SJSA1 (cell line): ENCODE results near the gene RAD23B. TPM values are rescaled to one million over a fixed set of nuclear protein-coding genes. Genes with fewer than 3 reads are reported as not detected.
A peak's percentile ranks its signal among the peaks of the same experiment; 100 is the strongest.

Experiments
- DNase-seq, 2 experiments: peaks; one replicate each; pipeline ENCODE4 v3.0.0-alpha.2; 2015 to 2020; ENCODE audit warnings: low spot score in 2 of 2, low read depth in 1 of 2
- H3K27ac ChIP-seq: fragments of 250-450 bp; sonication (Bioruptor Pico); 2 replicates; pipeline ENCODE4 v1.5.1; 2020; ENCODE audit warnings: mild to moderate bottlenecking, moderate library complexity
- H3K27me3 ChIP-seq: fragments of 250-450 bp; sonication (Bioruptor Pico); replicated peaks from 2 replicates; pipeline ENCODE4 v1.5.1; 2020; ENCODE audit warnings: mild to moderate bottlenecking, moderate library complexity
- H3K36me3 ChIP-seq: fragments of 250-450 bp; sonication (Bioruptor Pico); 2 replicates; pipeline ENCODE4 v1.5.1; 2020; ENCODE audit warnings: mild to moderate bottlenecking
- H3K4me1 ChIP-seq: fragments of 250-450 bp; sonication (Bioruptor Pico); replicated peaks from 2 replicates; pipeline ENCODE4 v1.6.1; 2021; ENCODE audit warnings: mild to moderate bottlenecking
- H3K4me3 ChIP-seq: fragments of 250-450 bp; sonication (Bioruptor Pico); 2 replicates; pipeline ENCODE4 v1.5.1; 2020; ENCODE audit warnings: mild to moderate bottlenecking
- H3K9me3 ChIP-seq: fragments of 250-450 bp; sonication (Bioruptor Pico); replicated peaks from 2 replicates; pipeline ENCODE4 v1.5.1; 2020; ENCODE audit warnings: mild to moderate bottlenecking
- total RNA-seq: library from RNA; depleted of rRNA; stranded (reverse); fragments of >200 nt; shearing (Covaris generic); gene quantifications from 2 replicates; pipeline ENCODE4 v1.2.3, GENCODE V29; 2014

The RAD23B gene
- total RNA-seq, 1 experiment from 2014 or later: 81.2 TPM

GRCh38 chr9:107338911-107339659 lies 56.0 kb downstream of the RAD23B start:
- Histone ChIP-seq H3K4me3 (no peak overlapping the region), H3K4me1 (no peaks in the 10 kb centered on the region), H3K27me3 (no peaks in the 10 kb centered on the region), H3K36me3 (peaks cover 21% of the 10 kb centered on the region), H3K27ac (no peak overlapping the region), H3K9me3 (no peaks in the 10 kb centered on the region)
- no peak for DNase-seq

DNA sequence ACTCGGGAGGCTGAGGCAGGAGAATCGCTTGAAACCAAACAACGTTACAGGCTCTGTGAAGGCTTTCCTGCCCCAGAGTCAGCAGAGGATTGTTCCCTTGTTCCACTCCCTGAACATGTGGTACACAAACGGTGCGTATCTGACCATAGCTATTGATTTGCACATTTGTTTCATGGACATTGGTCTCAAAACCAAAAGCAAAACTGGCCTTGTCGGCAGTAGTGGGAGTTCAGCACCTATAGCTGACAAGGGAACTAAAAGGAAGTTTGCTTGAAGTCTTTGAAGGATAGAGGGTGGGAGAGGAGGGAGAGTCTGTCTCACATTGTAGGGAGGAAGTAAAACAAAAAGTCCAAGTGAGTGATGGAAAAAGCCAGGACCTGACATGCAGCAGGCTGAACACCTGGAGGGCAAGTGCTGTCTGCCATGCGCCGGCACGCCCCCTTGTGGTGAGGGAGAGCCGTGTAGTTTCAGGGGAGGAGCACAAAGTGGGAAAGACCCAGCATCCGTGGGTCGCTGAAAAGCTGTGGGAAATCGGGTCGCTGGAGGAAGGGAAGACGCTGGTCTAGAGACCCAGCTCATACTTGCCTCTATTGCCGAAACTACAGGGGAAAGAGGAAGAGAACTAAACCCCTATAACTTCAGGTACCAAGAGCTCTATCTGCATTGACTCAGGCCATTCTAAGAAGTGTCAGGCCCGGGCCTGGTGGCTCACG lies 58.0 kb downstream of the RAD23B start:
- Histone ChIP-seq H3K4me1 (no peaks in the 10 kb centered on the region), H3K36me3 (peaks cover 5% of the 10 kb centered on the region; the same call in 1 of the 2 replicates), H3K4me3 (no peak overlapping the region), H3K27me3 (no peaks in the 10 kb centered on the region), H3K27ac (no peak overlapping the region), H3K9me3 (no peaks in the 10 kb centered on the region)
- DNase-seq: peak; percentile 51 to 67

GRCh38 chr9:107342476-107343161 lies 59.5 kb downstream of the RAD23B start:
- peaks cover 3% of the 10 kb centered on the region; the same call in 1 of the 2 replicates for H3K36me3 ChIP-seq
- H3K9me3 ChIP-seq: no peaks in the 10 kb centered on the region
- no peaks in the 10 kb centered on the region for H3K4me1 ChIP-seq
- no peaks in the 10 kb centered on the region for H3K27me3 ChIP-seq
- no peak overlapping the region for H3K4me3 ChIP-seq
- H3K27ac ChIP-seq: no peak overlapping the region
- DNase-seq: no peak

DNA sequence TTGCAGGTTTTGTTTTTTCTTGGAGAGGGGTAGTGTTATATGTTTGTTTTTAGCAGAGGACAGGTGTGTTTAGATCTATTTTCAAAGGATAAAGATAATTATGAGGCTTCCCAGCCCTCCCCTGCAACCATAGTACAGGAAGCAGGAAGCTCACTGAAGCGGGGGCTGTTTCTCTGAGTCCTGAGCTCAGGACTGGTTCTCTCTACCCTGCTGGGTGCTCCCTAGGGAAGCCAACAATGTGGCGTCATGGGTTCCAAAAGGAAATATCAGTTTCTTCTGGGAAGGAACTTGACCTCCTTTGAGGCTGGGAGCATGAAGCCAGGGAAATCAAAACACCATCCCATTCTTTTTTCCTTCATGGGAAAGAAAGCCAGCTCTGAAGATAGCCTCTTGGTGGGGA lies 62.2 kb downstream of the RAD23B start:
- no peaks in the 10 kb centered on the region for H3K9me3 ChIP-seq
- DNase-seq: no peak

GRCh38 chr9:107348836-107349235 lies 65.8 kb downstream of the RAD23B start:
- Histone ChIP-seq H3K9me3 (no peaks in the 10 kb centered on the region), H3K4me1 (no peaks in the 10 kb centered on the region), H3K36me3 (no peaks in the 10 kb centered on the region), H3K27ac (no peak overlapping the region), H3K4me3 (no peak overlapping the region), H3K27me3 (no peaks in the 10 kb centered on the region)
- no peak for DNase-seq

More for the DNA sequence above, 62.2 kb downstream of the RAD23B start:
- no peaks in the 10 kb centered on the region for H3K4me1 ChIP-seq
- no peak overlapping the region for H3K4me3 ChIP-seq
- no peak overlapping the region for H3K27ac ChIP-seq
- H3K27me3 ChIP-seq: no peaks in the 10 kb centered on the region
- peaks cover 3% of the 10 kb centered on the region; the same call in 1 of the 2 replicates for H3K36me3 ChIP-seq

DNA sequence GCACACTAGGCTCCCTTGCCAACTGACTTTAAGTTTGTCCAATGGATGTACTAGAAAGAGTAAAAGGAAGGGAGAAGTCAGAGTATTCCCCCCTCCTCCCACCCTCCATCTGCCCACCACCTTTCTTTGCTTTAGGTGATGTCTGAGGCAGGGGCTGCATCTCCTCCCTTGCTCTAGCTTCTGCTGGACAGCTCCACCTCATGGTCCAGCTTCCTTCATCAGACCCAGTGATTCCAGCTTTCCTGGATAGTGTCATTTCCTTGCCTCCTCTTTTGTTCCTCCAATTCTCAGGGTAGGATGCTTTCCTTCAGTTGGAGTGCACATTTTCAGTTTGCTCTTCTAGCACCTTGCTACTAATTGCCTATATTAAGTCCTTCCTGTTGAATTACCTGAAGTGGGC lies 67.4 kb downstream of the RAD23B start:
- Histone ChIP-seq H3K27me3 (no peaks in the 10 kb centered on the region), H3K27ac (no peak overlapping the region), H3K4me3 (no peak overlapping the region), H3K4me1 (no peaks in the 10 kb centered on the region), H3K36me3 (no peaks in the 10 kb centered on the region), H3K9me3 (no peaks in the 10 kb centered on the region)
- DNase-seq: no peak

- H3K36me3 ChIP-seq: no peaks in the 10 kb centered on the region
- H3K4me3 ChIP-seq: no peak overlapping the region
- H3K9me3 ChIP-seq: no peaks in the 10 kb centered on the region
- no peaks in the 10 kb centered on the region for H3K4me1 ChIP-seq
- no peaks in the 10 kb centered on the region for H3K27me3 ChIP-seq
- H3K27ac ChIP-seq: no peak overlapping the region
- no peak for DNase-seq
Observed at GRCh38 chr9:107351382-107352045, 68.4 kb downstream of the RAD23B start.

DNA sequence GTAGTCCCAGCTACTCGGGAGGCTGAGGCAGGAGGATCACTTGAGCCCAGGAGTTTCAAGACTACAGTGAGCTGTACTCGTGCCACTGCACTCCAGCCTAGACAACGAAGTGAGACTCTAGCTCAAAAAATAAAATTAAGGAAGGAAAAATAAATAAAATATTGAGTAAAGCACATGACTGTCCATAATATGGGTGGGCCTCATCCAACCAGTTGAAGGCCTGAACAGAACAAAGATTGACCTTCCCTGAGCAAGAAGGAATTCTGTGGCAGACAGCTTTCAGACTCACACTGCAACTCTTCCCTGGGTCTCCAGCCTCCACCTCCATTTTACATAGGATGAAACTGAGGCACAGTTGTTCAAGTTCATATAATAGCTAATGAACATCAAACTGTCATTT lies 72.3 kb downstream of the RAD23B start:
- DNase-seq: no peak
- Histone ChIP-seq H3K4me1 (no peaks in the 10 kb centered on the region), H3K9me3 (no peaks in the 10 kb centered on the region), H3K36me3 (no peaks in the 10 kb centered on the region), H3K27ac (no peak overlapping the region), H3K4me3 (no peak overlapping the region), H3K27me3 (no peaks in the 10 kb centered on the region)

DNA sequence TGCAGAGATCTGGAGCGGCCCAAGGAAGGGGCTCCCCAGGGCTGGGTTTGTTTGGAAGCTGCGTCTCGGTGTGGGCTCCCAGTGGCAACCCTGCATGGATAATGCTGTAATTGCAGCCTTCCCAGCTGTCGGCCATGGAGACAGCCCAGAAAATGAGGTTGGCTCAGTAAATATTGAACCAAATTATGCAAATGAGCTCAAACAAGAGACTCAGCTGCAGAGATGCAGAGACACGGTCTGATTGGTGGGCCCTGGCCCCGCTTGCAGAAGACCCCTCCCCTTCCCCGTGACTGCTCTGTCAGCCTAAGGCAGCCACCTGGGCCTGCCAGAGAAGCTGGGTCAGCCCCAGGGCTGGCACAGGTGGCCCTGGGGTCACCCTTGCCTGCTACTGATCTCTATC lies 75.9 kb downstream of the RAD23B start:
- Histone ChIP-seq H3K4me3 (no peak overlapping the region), H3K4me1 (no peaks in the 10 kb centered on the region), H3K9me3 (no peaks in the 10 kb centered on the region), H3K27ac (no peak overlapping the region), H3K27me3 (no peaks in the 10 kb centered on the region), H3K36me3 (no peaks in the 10 kb centered on the region)
- no peak for DNase-seq

- Histone ChIP-seq H3K4me1 (no peaks in the 10 kb centered on the region), H3K27me3 (no peaks in the 10 kb centered on the region), H3K9me3 (no peaks in the 10 kb centered on the region), H3K27ac (no peak overlapping the region), H3K4me3 (no peak overlapping the region), H3K36me3 (no peaks in the 10 kb centered on the region)
- DNase-seq: no peak
Observed at GRCh38 chr9:107360098-107360497, 77.0 kb downstream of the RAD23B start.

DNA sequence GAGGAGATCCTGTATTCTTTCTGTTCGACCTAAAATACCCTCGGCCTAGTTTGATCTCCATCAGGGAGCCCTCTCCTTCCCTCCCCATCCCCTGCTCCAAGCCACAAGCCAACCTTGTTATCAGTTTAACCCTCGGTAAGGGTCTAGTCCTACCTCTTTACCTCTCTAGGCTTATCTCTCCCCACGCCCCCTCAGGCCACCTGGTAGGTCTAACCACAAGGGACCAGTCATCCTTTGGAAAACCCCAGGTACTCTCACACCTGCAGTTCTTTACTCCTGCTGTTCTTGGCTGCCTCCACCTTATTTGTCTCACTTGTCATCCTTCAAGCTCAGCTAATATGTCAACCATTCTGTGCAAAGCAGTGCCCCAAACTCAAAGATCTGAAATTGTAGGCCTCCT lies 78.7 kb downstream of the RAD23B start:
- no peaks in the 10 kb centered on the region for H3K9me3 ChIP-seq
- H3K36me3 ChIP-seq: no peaks in the 10 kb centered on the region
- H3K27me3 ChIP-seq: no peaks in the 10 kb centered on the region
- H3K4me3 ChIP-seq: no peak overlapping the region
- no peak for DNase-seq
- H3K27ac ChIP-seq: no peak overlapping the region
- H3K4me1 ChIP-seq: no peaks in the 10 kb centered on the region

DNA sequence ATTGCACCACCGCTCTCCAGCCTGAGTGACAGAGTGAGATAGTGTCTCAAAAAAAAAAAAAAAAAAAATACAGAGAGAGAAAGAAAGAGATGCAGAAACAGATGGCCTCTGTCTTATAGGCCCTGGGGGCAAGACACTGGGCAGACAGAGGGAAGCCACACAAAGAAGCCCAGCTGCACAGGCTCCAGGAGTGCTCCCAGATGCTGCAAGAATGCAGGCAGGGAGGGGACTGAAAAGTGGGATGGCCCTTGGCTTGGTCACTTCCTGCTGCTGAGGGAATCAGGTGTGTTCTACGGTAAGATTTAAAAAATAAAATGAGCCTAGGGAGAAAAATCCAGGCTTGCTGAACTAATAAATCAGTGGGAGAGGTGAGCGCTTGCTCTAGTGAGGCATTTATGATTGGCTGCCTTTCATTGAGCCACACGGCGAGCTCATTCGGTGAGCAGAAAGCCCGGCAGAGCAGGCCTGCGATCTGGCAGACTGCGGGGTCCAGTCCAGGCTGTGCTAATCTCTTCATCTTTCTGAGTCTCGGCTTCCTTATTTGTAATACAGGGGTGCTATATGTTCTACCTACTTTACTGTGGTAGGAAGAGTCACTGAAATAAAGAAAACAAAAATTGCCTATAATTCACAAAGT lies 80.6 kb downstream of the RAD23B start:
- no peak for DNase-seq
- Histone ChIP-seq H3K36me3 (no peaks in the 10 kb centered on the region), H3K4me1 (no peaks in the 10 kb centered on the region), H3K27ac (no peak overlapping the region), H3K27me3 (no peaks in the 10 kb centered on the region), H3K4me3 (no peak overlapping the region), H3K9me3 (no peaks in the 10 kb centered on the region)

DNA sequence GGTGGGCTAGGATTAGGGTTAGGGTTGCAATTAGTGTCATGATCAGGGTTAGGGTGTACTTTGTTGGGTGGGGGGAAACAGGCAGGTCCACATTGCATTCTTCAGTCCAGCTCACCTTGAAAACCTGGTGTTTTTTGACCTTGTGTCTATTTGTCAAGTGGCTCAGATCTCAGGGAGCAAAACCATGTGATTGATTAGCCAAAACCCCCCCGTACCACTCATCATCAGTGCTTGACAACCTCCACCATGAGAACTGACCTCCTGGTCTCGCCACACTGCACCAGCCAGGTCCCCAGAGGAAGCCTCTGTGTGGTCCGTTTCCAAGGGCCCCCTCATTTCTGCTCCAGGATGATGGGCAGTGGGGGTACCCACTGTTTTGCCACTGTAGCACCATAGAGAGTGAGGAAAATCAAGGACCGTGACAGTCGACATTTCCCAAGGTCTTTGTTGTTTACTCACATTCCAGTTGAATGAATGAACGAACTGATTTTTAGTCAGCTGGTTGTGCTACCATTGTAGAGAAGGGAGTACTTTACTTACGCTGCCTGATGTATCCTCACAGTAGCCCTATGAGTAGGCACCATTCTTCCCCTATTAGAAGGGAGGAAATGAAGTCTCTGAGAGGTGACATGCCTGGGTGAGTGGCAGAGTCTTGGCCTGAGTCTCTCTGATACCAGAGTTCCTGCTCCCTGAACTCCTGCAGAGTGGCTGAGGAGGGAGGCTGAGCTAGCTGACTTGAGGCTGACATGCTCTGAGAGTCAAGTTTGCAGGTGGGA lies 84.8 kb downstream of the RAD23B start:
- DNase-seq: no peak
- H3K4me1 ChIP-seq: no peaks in the 10 kb centered on the region
- no peak overlapping the region for H3K4me3 ChIP-seq
- no peaks in the 10 kb centered on the region for H3K9me3 ChIP-seq
- no peaks in the 10 kb centered on the region for H3K36me3 ChIP-seq
- no peak overlapping the region for H3K27ac ChIP-seq
- no peaks in the 10 kb centered on the region for H3K27me3 ChIP-seq
